AG10803 (cell line): ENCODE measurements around the gene DDX51.

Experiments used
- DNase-seq: peaks from one replicate; pipeline ENCODE4 v3.0.0; 2010; ENCODE audit warnings: low read depth
- H3K4me3 ChIP-seq: 2 replicates; pipeline ENCODE4 v1.5.1; 2011; ENCODE audit warnings: mild to moderate bottlenecking, low read length, control low read depth
- TF ChIP-seq, protein P1 (sequence below): conservative IDR thresholded peaks from 2 replicates; pipeline ENCODE4 v1.5.1; 2011; ENCODE audit warnings: mild to moderate bottlenecking, low read length, control low read depth, inconsistent platforms

Gene DDX51

DNA sequence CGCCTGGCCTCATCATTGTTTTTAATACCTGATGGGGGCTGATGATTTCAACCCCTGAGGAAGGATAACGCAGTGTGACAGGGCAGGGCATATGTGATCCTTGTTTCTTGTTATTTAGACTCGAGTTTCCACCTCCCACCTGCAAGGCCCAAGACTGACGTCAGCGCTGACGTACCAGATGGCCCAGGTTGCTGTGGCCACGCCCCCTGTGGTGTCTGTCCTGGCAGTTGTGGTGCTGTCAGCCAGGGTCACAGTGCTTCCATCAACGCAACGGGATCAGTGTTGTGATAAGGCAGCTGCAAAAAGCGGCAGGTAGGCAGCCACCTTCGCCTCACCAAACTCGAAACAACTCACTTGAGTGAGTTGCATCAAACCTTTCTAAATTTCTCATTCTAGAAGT, 18.4 kb downstream of the DDX51 start:
- DNase-seq = no peak

DNA sequence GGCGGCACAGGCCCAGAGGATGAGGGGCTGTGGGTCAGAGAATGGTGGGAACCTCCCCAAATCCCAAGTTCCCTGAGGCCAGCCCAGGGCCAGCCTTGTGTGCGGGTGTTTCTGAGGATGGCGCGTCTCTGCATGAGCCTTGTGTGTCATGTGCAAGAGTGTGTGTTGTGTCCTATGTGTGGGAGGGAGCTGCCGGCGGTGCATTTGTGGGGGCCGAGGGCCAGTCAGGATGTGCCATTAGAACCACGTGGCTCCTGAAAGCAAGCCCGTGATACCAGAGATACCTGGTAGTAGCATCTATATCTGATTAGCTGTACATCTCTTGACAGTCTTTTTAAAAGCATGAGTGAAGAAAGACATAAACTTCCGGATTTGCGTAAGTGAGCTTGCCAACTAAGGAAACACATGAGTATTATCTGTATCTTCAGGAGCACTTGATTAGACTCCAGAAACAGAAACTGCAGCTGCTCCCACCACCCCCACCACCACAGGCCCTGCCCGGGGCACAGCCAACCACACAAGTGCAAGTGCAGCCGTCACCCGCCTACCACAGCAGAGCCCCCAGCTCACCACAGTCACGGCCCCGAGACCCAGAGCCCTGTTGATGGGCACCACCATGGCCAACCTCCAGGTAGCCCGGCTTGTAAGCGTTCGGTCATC, 19.2 kb downstream of the DDX51 start:
- no peak overlapping the region for H3K4me3 ChIP-seq
- TF ChIP-seq, protein P1, sequence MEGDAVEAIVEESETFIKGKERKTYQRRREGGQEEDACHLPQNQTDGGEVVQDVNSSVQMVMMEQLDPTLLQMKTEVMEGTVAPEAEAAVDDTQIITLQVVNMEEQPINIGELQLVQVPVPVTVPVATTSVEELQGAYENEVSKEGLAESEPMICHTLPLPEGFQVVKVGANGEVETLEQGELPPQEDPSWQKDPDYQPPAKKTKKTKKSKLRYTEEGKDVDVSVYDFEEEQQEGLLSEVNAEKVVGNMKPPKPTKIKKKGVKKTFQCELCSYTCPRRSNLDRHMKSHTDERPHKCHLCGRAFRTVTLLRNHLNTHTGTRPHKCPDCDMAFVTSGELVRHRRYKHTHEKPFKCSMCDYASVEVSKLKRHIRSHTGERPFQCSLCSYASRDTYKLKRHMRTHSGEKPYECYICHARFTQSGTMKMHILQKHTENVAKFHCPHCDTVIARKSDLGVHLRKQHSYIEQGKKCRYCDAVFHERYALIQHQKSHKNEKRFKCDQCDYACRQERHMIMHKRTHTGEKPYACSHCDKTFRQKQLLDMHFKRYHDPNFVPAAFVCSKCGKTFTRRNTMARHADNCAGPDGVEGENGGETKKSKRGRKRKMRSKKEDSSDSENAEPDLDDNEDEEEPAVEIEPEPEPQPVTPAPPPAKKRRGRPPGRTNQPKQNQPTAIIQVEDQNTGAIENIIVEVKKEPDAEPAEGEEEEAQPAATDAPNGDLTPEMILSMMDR = no peak
- DNase-seq = no peak

More for the DNA sequence above, 18.4 kb downstream of the DDX51 start:
- TF ChIP-seq, protein P1 = no peak
- no peak overlapping the region for H3K4me3 ChIP-seq

DNA sequence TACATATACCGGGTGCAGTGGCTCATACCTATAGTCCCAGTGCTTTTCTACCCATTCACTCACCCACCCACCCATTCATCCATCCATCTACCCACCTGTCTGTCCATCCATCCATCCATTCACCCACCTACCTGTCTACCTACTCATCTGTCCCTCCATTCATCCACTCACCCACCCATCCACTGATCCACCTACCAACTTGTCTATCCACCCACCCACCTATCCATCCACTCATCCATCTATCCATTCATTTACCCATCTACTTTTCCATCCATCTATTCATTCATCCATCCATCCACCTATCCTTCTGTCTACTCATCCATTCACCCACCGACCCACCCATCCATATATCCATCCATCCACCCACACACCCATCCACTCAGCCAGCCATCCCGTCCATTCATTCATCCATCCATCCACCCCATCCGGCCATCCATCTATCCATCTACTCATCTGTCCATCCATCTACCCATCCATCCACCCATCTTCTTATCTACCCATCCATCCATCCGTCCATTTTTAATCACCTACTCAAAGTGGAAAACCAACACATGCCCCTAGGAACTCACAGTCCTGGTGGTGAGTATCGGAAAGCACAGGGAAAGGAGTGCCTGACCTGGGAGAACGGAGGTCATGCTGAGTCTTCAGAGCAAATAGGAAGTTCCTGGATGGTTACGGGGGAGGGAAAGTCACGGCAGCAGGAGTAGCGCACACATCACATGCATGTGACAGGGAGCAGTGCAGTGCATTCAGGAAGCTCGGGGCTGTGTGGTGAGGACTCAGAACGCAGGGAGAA, 20.0 kb downstream of the DDX51 start:
- no peak overlapping the region for H3K4me3 ChIP-seq
- DNase-seq = no peak
- TF ChIP-seq, protein P1 = no peak

DNA sequence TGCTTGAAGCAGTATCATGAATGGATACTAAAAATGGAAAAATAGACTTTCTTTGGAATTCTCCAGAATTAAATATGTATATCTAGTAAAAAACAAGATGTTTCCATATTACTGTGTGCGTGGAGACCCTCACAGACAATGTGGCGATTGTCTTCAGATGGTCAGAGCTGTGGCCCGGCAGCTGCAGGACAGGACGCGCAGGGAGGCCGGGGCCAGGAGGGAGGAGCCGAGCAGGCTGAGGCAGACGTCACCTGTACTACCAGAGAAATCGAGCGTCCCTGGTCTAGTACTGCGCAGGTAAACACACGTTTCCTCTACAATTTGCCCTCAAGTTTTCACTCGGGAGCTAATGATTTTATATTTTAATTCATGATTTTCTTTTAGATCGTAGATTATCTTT, 22.8 kb downstream of the DDX51 start:
- no peak for DNase-seq
- TF ChIP-seq, protein P1 = no peak
- H3K4me3 ChIP-seq = no peak overlapping the region

DNA sequence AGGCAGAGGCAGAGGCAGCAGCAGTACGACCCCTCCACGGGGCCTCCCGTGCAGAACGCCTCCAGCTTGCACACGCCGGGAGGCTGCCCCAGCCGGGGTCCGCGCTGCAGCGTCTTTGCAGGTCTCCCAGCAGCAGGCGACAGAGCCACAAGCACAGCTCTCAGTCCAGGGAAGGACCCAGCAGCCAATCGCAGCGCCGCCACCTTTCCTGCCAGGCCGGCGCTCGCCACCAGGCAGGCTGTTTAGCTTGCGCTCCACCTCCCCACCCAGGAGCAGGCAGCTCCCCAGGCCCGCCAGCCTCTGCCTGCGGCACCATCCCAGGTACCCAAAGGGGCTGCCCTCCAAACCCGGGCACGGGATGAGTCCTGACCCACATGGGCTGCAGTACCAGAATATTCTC, 25.2 kb downstream of the DDX51 start:
- TF ChIP-seq, protein P1 = no peak
- DNase-seq = no peak
- H3K4me3 ChIP-seq = no peak overlapping the region

DNA sequence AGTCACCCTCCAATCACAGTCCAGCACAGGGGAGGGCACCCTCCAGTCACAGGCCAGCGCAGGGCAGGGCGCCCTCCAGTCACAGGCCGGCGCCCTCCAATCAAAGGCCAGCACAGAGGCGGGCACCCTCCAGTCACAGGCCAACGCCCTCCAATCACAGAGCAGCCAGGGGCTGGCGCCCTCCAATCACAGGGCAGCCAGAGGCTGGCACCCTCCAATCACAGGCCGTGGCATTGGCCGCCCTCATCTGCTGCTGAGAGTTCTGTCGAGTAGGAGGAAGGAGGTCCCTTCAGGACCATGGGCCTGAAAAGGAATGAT, 26.6 kb downstream of the DDX51 start:
- H3K4me3 ChIP-seq = no peak overlapping the region
- TF ChIP-seq, protein P1 = no peak
- DNase-seq = no peak
